Ovary (tissue), 9 donors: ENCODE results near the gene PJVK. TPM values are rescaled to one million over a fixed set of nuclear protein-coding genes. Genes with fewer than 3 reads are reported as not detected.

Source experiments
- DNase-seq, 5 donors: peaks; one replicate each; pipeline ENCODE4 v3.0.0-alpha.2; 2019 to 2020
- H3K27ac ChIP-seq, 2 donors: fragments of 200-600 bp; one replicate each; pipeline versions ENCODE4 v1.5.1 to v1.8.0; 2019 to 2022
- H3K27me3 ChIP-seq: fragments of 200-600 bp; one replicate; pipeline ENCODE4 v1.8.0; 2022
- H3K36me3 ChIP-seq: fragments of 200-600 bp; sonication (generic); one replicate; pipeline ENCODE4 v1.5.1; 2019
- H3K4me1 ChIP-seq: one replicate; pipeline ENCODE4 v1.8.1; 2013; ENCODE audit warnings: mild to moderate bottlenecking, moderate library complexity; ENCODE audit not compliant: insufficient read depth
- H3K4me3 ChIP-seq: fragments of 200-600 bp; sonication (generic); one replicate; pipeline ENCODE4 v1.5.1; 2017
- H3K9me3 ChIP-seq, 2 donors: fragments of 200-600 bp in 1 of 2; sonication (generic) in 1 of 2; one replicate each; pipeline versions ENCODE4 v1.5.1 to v1.8.1; 2013 to 2019; ENCODE audit warnings: mild to moderate bottlenecking in 1 of 2, moderate library complexity in 1 of 2
- CTCF ChIP-seq, 3 donors: fragments of 450-650 bp in 2 of 3; fragments of 200-600 bp in 1 of 3; IDR thresholded peaks; one replicate each; pipeline versions ENCODE4 v1.5.1 to v1.8.0; 2016 to 2022; ENCODE audit warnings: antibody characterized with exemption in 3 of 3, mild to moderate bottlenecking in 1 of 3
- EP300 ChIP-seq: sonication (generic); formaldehyde crosslinking; IDR thresholded peaks from one replicate; pipeline ENCODE4 v1.6.1; 2017; ENCODE audit warnings: antibody characterized with exemption
- POLR2A ChIP-seq: fragments of 450-650 bp; IDR thresholded peaks from one replicate; pipeline ENCODE4 v1.6.1; 2017; ENCODE audit warnings: antibody characterized with exemption, mild to moderate bottlenecking, moderate library complexity
- WGBS, 3 donors: extraction: QIAGEN DNeasy Blood & Tissue Kit in 1 of 3; methylation state at CpG; one replicate each; pipeline versions ENCODE4 v1.1.5 to v1.1.7; 2013 to 2017; 5-methylcytosine and 5-hydroxymethylcytosine counted together
- intact Hi-C, 4 donors: fragments of 100-400 bp; cut with DNase I; formaldehyde crosslinking; loops; one replicate each; pipeline versions ENCODE4 v1.11.0 to v1.15.1; 2022 to 2023
- polyA plus RNA-seq, 2 donors: library from polyadenylated mRNA; stranded (reverse); fragments of 200-250 nt in 1 of 2; fragments of 350-450 nt in 1 of 2; fragmentation: Illumina TruSeq in 1 of 2; extraction: RNeasy Lipid Tissue Mini Kit (QIAGEN cat#74804) in 1 of 2; gene quantifications; one replicate each; pipeline ENCODE4 v1.2.3, GENCODE V29; 2013 to 2014
- total RNA-seq, 7 donors: library from RNA; depleted of rRNA in 2 of 7; stranded (reverse); fragments of >200 nt in 2 of 7; fragmentation: NEBNext Ultra II Directional in 3 of 7; extraction: Animal tissue kit (Norgen Biotek cat#: 25700) in 3 of 7; gene quantifications; one replicate each; pipeline versions ENCODE4 v1.1.0 to v1.2.4, GENCODE V29; 2016 to 2023
- donor health status: DM: no; HTN: no; CAD: no; lungs with moderate emphysema.
- donor health status: DM: no; HTN: no; CAD: no.
- donor health status: Bipolar disorder and iron deficiency.
- donor health status: DM: yes; HTN: yes; CAD: no.
- donor health status: DM: no; HTN: no; CAD: no.
- donor health status: DM: yes; HTN: yes; CAD: no.

PJVK gene
- total and polyA plus RNA-seq, 9 donors: 2.6 to 7.3 (median 5.6) TPM

GRCh38 chr2:178414266-178415247 lies 36.6 kb upstream of the PJVK start:
- DNase-seq: peak; percentile 81 to 90 (median 84)
- H3K27me3 ChIP-seq: no peaks in the 10 kb centered on the region
- TF ChIP-seq EP300: no peak
- peak; percentile 76 to 86 (median 79) for TF ChIP-seq CTCF (IDR thresholded peaks at IDR 0.05)
- no peak for TF ChIP-seq POLR2A
- H3K4me1 ChIP-seq: no peaks in the 10 kb centered on the region
- peak overlapping the region; percentile 81 to 97 for H3K27ac ChIP-seq
- no peaks in the 10 kb centered on the region for H3K9me3 ChIP-seq
- no peaks in the 10 kb centered on the region for H3K36me3 ChIP-seq
- 15 to 16% (median 15%) methylated on average over 21 of the region's 21 CpGs for WGBS, 3 donors
- H3K4me3 ChIP-seq: peak overlapping the region; percentile 50
- intact Hi-C loops: loop anchor here in 3 of 4 donors (10.0 kb wide), 2 partner anchors 280 to 300 kb away; partner anchors contain the start of gene RBM45 (in 2 of the 3)

GRCh38 chr2:178415979-178416378 lies 35.2 kb upstream of the PJVK start:
- Histone ChIP-seq H3K27me3 (no peaks in the 10 kb centered on the region), H3K4me1 (no peaks in the 10 kb centered on the region), H3K9me3 (no peaks in the 10 kb centered on the region), H3K27ac (no peak overlapping the region), H3K4me3 (no peak overlapping the region), H3K36me3 (no peaks in the 10 kb centered on the region)
- DNase-seq: no peak
- TF ChIP-seq EP300: no peak
- no peak for TF ChIP-seq POLR2A
- TF ChIP-seq CTCF (IDR thresholded peaks at IDR 0.05): no peak
- intact Hi-C loops: loop anchor here in 3 of 4 donors (10.0 kb wide), 2 partner anchors 281 to 301 kb away; partner anchors contain the start of gene RBM45 (in 2 of the 3)

GRCh38 chr2:178417916-178418315 lies 33.3 kb upstream of the PJVK start:
- TF ChIP-seq CTCF (IDR thresholded peaks at IDR 0.05) (no peak), POLR2A (no peak), EP300 (no peak)
- no peaks in the 10 kb centered on the region for H3K27me3 ChIP-seq
- DNase-seq: no peak
- no peaks in the 10 kb centered on the region for H3K9me3 ChIP-seq
- no peaks in the 10 kb centered on the region for H3K4me1 ChIP-seq
- 91 to 97% (median 95%) methylated on average over 3 of the region's 3 CpGs for WGBS, 3 donors
- no peaks in the 10 kb centered on the region for H3K36me3 ChIP-seq
- intact Hi-C loops: loop anchor here in 3 of 4 donors (10.0 kb wide), 2 partner anchors 283 to 303 kb away; partner anchors contain the start of gene RBM45 (in 2 of the 3)
- no peak overlapping the region for H3K27ac ChIP-seq
- no peak overlapping the region for H3K4me3 ChIP-seq

- no peak overlapping the region for H3K27ac ChIP-seq
- DNase-seq: no peak
- H3K4me1 ChIP-seq: no peaks in the 10 kb centered on the region
- no peaks in the 10 kb centered on the region for H3K36me3 ChIP-seq
- TF ChIP-seq EP300 (no peak), POLR2A (no peak), CTCF (IDR thresholded peaks at IDR 0.05) (no peak)
- no peaks in the 10 kb centered on the region for H3K9me3 ChIP-seq
- 93 to 98% (median 97%) methylated on average over 1 of the region's 1 CpG for WGBS, 3 donors
- intact Hi-C loops: loop anchor here in 3 of 4 donors (10.0 kb wide), 2 partner anchors 284 to 304 kb away; partner anchors contain the start of gene RBM45 (in 2 of the 3)
- H3K4me3 ChIP-seq: no peak overlapping the region
- H3K27me3 ChIP-seq: no peaks in the 10 kb centered on the region
Observed at GRCh38 chr2:178418426-178418825, 32.8 kb upstream of the PJVK start.
